PC-3 (cell line): ENCODE data around the gene PFDN4.

ENCODE experiments used
- EZH2 ChIP-seq: fragments of 300-600 bp; sonication (generic); IDR thresholded peaks from one replicate; pipeline ENCODE4 v1.6.1; 2017; ENCODE audit warnings: antibody characterized with exemption, mild to moderate bottlenecking, low read length; ENCODE audit not compliant: unreplicated experiment
- TF ChIP-seq, protein P1 (sequence below): fragments of 300-600 bp; sonication (generic); conservative IDR thresholded peaks from 2 replicates; pipeline ENCODE4 v1.5.1; 2017; ENCODE audit warnings: antibody characterized with exemption, low read depth, mild to moderate bottlenecking, low read length

DNA sequence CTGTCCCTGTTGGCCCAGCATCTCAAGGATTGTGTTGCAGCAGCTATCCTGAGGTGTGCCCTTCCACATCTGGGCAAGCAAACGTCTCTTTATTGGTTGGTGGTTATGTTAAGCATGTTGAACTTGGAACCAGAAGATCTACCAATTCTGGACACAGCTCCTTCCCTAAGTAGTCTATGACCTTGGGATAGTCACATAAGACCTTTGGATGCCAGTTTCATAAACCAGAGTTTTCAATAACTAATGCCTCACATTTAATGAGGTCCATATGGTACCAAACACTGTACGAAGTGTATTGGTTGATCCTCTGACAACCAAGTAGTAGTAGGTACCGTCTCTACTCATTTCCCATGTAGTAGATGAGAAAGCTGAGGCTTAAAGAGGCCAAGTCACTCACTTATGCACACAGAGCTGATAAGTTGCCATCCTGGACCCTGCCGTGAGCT is 37.8 kb upstream of the PFDN4 start:
- TF ChIP-seq, protein P1, sequence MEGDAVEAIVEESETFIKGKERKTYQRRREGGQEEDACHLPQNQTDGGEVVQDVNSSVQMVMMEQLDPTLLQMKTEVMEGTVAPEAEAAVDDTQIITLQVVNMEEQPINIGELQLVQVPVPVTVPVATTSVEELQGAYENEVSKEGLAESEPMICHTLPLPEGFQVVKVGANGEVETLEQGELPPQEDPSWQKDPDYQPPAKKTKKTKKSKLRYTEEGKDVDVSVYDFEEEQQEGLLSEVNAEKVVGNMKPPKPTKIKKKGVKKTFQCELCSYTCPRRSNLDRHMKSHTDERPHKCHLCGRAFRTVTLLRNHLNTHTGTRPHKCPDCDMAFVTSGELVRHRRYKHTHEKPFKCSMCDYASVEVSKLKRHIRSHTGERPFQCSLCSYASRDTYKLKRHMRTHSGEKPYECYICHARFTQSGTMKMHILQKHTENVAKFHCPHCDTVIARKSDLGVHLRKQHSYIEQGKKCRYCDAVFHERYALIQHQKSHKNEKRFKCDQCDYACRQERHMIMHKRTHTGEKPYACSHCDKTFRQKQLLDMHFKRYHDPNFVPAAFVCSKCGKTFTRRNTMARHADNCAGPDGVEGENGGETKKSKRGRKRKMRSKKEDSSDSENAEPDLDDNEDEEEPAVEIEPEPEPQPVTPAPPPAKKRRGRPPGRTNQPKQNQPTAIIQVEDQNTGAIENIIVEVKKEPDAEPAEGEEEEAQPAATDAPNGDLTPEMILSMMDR: no peak
- no peak for TF ChIP-seq EZH2
